Type B pancreatic cell (in vitro differentiated cells): Measurements from ENCODE around the gene GLIS2. TPM values are rescaled to one million over a fixed set of nuclear protein-coding genes. Genes with fewer than 3 reads are reported as not detected.
"Not testable (repeated sequence)": the region's sequence is repeated elsewhere in the genome, so short reads cannot be mapped to it uniquely, and the experiment has no call there.

Source experiments
- DNase-seq: peaks from one replicate; pipeline ENCODE4 v3.0.0; 2021; ENCODE audit warnings: mixed read lengths; ENCODE audit not compliant: unreplicated experiment; ENCODE audit errors: extremely low spot score
- H3K27ac Mint-ChIP-seq: 2 replicates; pipeline ENCODE4 v1.8.0; 2021; ENCODE audit warnings: mild to moderate bottlenecking, mixed read lengths
- H3K27me3 Mint-ChIP-seq: 2 replicates; pipeline ENCODE4 v1.8.0; 2021; ENCODE audit warnings: mixed read lengths
- H3K36me3 Mint-ChIP-seq: 2 replicates; pipeline ENCODE4 v1.8.0; 2021; ENCODE audit warnings: mixed read lengths
- H3K4me1 Mint-ChIP-seq: one replicate; pipeline ENCODE4 v1.8.0; 2021; ENCODE audit warnings: mixed read lengths; ENCODE audit not compliant: unreplicated experiment
- H3K4me3 Mint-ChIP-seq: 2 replicates; pipeline ENCODE4 v1.8.0; 2021; ENCODE audit warnings: mild to moderate bottlenecking, mixed read lengths
- H3K9me3 Mint-ChIP-seq: 2 replicates; pipeline ENCODE4 v1.8.0; 2021; ENCODE audit warnings: mixed read lengths
- total RNA-seq: library from RNA; stranded (reverse); gene quantifications from 2 replicates; pipeline ENCODE4 v1.2.1, GENCODE V29; 2021; ENCODE audit warnings: low replicate concordance
- TF ChIP-seq, protein P1 (sequence below): fragments of 200-600 bp; sonication (generic); conservative IDR thresholded peaks from 2 replicates; pipeline ENCODE4 v1.5.0; 2021; ENCODE audit warnings: antibody characterized with exemption, mild to moderate bottlenecking

GLIS2 gene
- total RNA-seq, 1 donor from 2014 or later = 23.0 TPM

GRCh38 chr16:4342866-4343744 is 27.2 kb downstream of the GLIS2 start:
- no peak for DNase-seq
- Mint-ChIP-seq H3K27ac (peak overlapping the region; percentile 82), H3K4me1 (peaks cover 13% of the 10 kb centered on the region), H3K27me3 (peaks cover 2% of the 10 kb centered on the region), H3K4me3 (no peak overlapping the region), H3K9me3 (no peaks in the 10 kb centered on the region), H3K36me3 (no peaks in the 10 kb centered on the region)
- TF ChIP-seq, protein P1, sequence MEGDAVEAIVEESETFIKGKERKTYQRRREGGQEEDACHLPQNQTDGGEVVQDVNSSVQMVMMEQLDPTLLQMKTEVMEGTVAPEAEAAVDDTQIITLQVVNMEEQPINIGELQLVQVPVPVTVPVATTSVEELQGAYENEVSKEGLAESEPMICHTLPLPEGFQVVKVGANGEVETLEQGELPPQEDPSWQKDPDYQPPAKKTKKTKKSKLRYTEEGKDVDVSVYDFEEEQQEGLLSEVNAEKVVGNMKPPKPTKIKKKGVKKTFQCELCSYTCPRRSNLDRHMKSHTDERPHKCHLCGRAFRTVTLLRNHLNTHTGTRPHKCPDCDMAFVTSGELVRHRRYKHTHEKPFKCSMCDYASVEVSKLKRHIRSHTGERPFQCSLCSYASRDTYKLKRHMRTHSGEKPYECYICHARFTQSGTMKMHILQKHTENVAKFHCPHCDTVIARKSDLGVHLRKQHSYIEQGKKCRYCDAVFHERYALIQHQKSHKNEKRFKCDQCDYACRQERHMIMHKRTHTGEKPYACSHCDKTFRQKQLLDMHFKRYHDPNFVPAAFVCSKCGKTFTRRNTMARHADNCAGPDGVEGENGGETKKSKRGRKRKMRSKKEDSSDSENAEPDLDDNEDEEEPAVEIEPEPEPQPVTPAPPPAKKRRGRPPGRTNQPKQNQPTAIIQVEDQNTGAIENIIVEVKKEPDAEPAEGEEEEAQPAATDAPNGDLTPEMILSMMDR = no peak

- not testable (repeated sequence) for H3K27me3 Mint-ChIP-seq, DNase-seq, H3K9me3 Mint-ChIP-seq, H3K36me3 Mint-ChIP-seq
- Mint-ChIP-seq H3K4me1 (peaks cover 13% of the 10 kb centered on the region), H3K4me3 (peak overlapping the region; percentile 45), H3K27ac (peak overlapping the region; percentile 78)
These were observed 28.6 kb downstream of the GLIS2 start for GRCh38 chr16:4344300-4344982.

DNA sequence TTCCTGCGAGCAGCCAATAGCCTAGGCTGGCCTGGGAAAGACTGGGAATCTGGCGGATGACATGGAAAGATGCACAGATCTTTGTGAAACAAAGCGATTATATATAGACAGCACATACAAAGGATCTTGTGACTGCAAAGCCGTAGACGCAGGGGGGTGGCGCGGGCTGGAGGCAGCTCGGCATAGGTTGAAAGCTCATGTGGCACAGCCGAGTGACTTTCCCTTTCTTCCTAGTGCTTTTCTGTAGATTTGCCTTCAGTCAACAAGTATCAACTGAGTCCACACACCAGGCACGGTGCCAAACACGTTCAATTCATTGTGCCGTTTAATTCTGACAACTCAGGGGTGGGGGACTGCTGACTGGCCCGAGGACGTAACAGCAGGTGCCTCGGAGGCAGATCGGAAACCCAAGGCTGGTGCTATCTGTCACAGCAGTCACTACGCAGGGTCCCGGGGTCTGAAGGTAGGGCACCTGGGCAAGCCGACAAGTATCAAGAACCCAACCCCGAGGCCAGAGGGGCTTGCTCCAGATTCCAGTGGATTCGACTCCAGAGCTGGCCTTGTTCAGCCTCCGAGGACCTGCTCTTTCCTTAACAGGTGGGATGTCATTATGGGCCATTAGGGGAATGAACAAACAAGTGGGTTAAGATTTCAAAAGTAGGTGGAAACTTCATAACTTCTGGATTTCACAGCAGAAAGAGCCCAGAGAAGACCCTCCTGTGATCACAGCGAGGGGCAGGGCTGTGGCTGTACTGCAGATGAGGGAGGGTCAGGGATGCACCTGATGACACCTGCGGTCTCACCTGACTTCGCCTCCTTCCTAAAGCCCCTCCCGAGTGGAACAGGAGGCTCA is 29.3 kb downstream of the GLIS2 start:
- H3K27ac Mint-ChIP-seq = peak overlapping the region; percentile 78
- H3K36me3 Mint-ChIP-seq = no peaks in the 10 kb centered on the region
- TF ChIP-seq, protein P1 = no peak
- H3K4me1 Mint-ChIP-seq = peaks cover 12% of the 10 kb centered on the region
- DNase-seq = no peak
- H3K27me3 Mint-ChIP-seq = peaks cover 2% of the 10 kb centered on the region
- H3K4me3 Mint-ChIP-seq = peak overlapping the region; percentile 45
- H3K9me3 Mint-ChIP-seq = no peaks in the 10 kb centered on the region

GRCh38 chr16:4345836-4346781 is 30.2 kb downstream of the GLIS2 start:
- H3K9me3 Mint-ChIP-seq = no peaks in the 10 kb centered on the region
- DNase-seq = no peak
- H3K36me3 Mint-ChIP-seq = no peaks in the 10 kb centered on the region
- TF ChIP-seq, protein P1 = no peak
- H3K27me3 Mint-ChIP-seq = peaks cover 2% of the 10 kb centered on the region
- H3K4me3 Mint-ChIP-seq = no peak overlapping the region
- peaks cover 12% of the 10 kb centered on the region for H3K4me1 Mint-ChIP-seq
- peak overlapping the region; percentile 36 for H3K27ac Mint-ChIP-seq

- no peaks in the 10 kb centered on the region for H3K9me3 Mint-ChIP-seq
- H3K4me3 Mint-ChIP-seq = no peak overlapping the region
- no peak for DNase-seq
- H3K27ac Mint-ChIP-seq = peak overlapping the region; percentile 62
- H3K4me1 Mint-ChIP-seq = peaks cover 20% of the 10 kb centered on the region
- TF ChIP-seq, protein P1 = no peak
- no peaks in the 10 kb centered on the region for H3K36me3 Mint-ChIP-seq
- peaks cover 2% of the 10 kb centered on the region for H3K27me3 Mint-ChIP-seq
These were observed 31.1 kb downstream of the GLIS2 start for GRCh38 chr16:4347010-4347409.
